GM19452 (cell line): Measurements from ENCODE around the gene KCNAB2.

ENCODE experiments used
- ATAC-seq: cut with Tn5 transposase; IDR thresholded peaks from one replicate; pipeline ENCODE4 v1.9.1; 2021; ENCODE audit not compliant: unreplicated experiment

The KCNAB2 gene

DNA sequence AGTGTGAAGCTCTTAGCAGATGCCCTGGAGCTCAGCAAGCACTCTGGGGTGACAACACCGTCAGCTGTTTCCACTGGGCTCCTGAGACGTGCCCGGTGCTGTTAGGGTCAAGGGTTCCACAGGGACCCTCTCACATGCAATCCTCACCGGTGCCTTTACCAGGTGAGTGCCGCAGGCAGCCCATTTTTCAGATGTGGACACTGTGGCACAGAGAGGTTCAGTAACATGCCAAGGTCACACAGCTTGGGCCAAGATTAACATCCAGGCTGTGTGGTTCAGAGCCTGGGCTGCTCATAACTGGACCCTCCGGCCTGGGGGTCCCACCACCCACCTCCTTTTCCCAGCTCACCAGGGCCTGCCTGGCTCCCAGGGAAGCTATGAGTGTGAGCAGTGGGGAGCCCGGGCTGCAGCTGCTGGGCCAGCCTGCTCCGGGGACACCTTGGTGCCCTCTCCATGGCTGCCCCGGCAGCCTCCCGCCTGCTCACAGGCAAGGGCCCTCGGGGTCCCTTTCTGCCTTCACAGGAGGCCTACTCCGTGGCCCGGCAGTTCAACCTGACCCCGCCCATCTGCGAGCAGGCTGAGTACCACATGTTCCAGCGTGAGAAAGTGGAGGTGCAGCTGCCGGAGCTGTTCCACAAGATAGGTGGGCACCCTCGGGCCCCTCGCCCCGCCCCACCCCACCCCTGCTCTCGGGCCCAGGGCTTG is 49.3 kb downstream of the KCNAB2 start:
- no peak for ATAC-seq

- ATAC-seq = no peak
These were observed 50.0 kb downstream of the KCNAB2 start for GRCh38 chr1:6095511-6096242.

DNA sequence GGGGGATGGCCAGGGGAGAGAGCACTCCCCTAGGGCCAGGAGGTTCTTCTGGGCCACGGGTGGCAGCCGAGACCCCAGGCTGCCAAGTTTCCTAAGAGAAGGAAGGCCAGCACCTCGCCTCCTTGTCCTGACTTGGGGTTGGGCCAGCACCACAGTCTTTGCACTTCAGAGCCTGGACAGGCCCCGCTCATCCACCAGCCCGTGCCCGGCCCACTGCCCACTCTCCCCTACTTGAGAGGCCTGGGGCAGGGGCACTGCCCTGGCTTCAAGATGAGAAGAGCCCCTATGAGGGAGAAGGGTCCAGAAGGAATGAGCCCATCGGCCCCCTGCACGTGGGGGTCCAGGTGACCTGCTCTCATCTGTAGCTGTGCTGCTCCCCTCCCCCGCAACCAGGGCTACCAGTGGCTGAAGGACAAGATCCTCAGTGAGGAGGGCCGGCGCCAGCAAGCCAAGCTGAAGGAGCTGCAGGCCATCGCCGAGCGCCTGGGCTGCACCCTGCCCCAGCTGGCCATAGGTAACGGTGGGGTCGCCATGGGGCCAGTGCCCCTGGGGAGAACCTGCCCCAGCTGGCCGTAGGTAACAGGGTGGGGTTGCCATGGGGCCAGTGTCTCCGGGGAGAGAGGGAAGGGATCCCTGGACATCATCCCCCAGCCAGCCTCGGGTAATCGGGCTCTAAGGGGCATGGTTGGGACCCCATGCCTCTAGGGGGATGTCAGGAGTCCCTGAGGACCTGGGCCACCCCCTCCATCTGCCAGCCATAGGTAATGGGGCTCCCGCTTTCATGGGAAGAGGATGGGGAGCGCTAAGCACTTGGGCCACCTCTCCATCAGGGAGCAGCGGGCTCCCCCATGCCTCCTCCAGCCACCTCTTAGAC is 50.8 kb downstream of the KCNAB2 start:
- no peak for ATAC-seq

DNA sequence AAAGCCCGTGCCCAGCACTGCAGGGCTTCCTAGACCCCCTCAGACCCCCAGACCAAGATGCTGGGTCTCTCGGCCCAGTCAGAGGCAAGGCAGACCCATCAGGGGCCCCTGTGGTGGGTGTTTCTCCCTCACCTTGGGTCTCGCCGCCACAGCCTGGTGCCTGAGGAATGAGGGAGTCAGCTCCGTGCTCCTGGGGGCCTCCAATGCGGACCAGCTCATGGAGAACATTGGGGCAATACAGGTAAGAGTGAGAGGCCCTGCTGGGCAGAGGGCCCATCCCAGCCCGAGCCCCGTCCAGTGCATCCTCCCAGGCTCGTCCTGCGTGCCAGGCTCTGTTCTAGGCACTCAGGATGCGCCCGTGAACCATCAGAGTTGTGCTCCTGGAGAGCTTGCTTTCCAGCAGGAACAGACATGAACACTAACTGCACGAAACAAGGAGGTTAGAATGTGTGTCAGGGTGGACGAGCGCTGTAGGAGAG is 51.5 kb downstream of the KCNAB2 start:
- ATAC-seq = no peak

DNA sequence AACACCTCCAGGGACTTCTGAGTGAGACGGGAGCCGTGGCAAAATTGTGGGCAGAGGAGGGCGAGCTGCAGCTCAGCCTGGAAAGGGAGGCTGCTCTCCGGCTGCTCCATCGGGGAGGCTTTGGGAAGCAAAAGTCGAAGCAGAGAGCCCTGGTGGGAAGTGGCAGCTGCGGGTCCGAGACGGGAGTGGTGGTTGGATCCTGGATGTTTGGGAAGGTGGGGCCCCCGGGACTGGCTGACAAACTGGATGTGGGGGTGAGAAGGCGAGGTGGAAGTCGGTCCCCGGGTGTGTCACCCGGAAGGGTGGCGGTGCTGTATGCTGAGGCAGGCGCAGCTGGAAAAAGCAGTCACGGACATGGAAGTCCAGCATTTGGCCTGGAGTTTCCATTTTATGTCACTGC is 52.1 kb downstream of the KCNAB2 start:
- no peak for ATAC-seq

- no peak for ATAC-seq
These were observed 52.9 kb downstream of the KCNAB2 start for GRCh38 chr1:6098303-6099215.

DNA sequence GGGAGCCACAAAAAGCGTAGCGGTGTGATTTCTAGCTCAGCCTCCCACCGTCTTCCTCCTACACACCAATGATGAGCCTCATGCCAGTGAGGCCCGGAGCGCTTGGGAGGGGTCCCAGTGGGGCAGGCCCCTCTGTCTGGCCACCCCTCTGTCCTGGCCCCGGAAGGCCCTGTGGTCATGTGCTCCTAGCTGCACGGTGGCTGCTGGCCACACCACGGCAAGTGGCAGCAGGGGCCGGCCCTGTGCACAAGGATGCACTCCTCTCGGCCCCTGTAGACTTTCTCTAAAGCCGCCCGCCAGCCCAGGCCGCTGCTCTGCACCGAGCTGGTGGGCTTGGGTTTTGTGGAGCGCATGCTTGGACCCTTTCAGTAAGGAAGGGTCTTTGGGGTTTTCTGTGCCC is 53.6 kb downstream of the KCNAB2 start:
- ATAC-seq = no peak

DNA sequence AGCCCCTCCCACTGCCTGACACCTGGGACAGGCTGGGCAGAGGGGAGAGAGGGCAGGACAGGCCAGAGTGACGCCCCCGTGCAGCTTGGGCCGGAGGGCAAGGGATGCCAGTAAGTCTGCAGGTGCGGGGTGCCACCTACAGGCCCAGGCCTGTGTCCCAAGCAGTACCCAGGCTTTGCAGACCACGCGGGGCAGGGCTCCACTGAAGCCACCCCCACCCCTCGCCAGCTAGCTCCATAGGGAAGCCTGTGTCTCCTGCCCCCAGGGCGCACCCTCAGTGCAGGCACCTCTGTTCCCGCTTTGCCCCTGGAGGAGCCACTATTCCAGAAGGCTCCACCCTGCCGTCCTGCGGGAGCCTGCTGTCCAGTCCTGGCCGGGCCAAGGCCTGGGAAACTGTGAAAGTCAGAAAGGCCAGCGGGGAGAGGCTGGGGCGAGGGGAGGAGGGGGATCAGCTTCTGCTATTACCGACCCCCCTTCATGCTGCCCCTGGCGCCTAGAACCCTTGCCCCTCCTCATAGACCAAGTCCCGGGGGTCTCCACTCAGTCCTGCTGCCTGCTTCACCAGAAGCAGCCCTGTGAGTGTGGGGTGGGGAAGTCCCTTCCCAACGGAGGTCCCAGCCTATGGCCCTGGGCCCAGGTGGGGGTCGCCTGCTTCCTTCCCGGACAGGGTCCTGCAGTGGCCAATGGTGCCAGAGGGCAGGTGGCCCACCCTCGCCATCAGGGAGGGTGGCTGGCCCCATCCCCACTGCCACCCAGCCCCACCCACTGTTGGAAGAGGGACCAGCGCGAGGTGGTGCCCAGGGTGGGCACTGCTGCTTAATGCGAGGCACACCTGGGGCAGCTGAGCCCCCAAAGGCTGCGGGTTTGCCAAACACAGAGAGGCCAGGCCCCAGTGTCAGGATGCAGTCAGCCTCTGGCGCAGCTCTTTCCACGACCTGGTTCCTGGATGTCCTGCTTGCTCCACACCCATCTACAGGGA is 54.4 kb downstream of the KCNAB2 start:
- ATAC-seq = no peak

- no peak for ATAC-seq
These were observed 55.4 kb downstream of the KCNAB2 start for GRCh38 chr1:6100861-6101783.

- ATAC-seq = no peak
These were observed 56.3 kb downstream of the KCNAB2 start for GRCh38 chr1:6101826-6102531.

DNA sequence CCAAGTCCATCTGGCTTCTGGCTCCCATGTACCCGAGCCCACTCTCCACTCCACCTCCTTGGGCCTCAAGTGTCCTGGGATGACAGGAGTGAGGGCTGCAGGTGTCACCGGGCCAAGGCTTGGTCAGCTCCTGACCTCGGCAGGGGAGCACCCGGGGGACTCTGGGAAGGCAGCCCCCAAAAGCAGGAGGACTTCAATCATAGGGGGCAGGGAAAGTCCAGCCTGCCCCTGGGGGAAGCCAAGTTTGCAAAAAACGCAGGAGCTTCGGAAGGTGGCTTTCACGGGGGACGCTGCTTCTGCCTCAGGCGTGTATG is 56.8 kb downstream of the KCNAB2 start:
- ATAC-seq = no peak

DNA sequence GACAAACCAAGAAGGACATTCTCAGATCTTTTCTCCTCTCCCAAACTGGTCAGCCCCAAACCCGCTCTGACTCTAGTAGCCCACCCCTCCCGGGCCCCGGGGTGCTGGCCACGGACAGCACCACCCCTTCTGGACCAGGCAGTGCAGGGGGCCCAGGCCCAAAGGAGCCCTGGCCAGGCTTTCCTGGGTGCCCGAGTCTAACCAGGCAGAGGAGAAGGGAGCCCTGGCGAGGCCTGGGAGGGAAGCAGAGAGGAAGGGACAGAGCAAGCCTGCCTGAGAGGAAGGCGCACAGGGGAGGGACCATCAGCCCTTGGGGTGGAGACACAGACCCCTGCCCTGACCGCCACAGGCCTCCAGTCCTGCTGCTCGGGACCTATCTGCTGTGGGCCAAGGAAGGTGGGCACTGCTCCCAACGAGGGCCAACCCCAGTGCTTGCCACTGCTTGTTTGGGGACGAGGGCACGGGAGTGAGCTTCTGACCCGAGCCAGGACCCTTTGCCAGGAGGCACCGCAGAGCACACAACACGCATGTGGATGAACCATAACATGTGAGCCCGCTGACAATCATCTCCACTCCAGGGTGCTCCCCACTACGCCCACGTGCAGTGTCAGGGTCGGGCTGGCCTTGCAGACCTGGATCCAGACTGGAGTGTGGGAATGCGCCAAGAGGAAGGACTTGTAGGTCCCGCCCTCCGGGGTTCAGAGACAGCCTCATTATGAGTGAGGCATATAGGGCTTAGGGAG is 57.6 kb downstream of the KCNAB2 start:
- ATAC-seq = no peak

DNA sequence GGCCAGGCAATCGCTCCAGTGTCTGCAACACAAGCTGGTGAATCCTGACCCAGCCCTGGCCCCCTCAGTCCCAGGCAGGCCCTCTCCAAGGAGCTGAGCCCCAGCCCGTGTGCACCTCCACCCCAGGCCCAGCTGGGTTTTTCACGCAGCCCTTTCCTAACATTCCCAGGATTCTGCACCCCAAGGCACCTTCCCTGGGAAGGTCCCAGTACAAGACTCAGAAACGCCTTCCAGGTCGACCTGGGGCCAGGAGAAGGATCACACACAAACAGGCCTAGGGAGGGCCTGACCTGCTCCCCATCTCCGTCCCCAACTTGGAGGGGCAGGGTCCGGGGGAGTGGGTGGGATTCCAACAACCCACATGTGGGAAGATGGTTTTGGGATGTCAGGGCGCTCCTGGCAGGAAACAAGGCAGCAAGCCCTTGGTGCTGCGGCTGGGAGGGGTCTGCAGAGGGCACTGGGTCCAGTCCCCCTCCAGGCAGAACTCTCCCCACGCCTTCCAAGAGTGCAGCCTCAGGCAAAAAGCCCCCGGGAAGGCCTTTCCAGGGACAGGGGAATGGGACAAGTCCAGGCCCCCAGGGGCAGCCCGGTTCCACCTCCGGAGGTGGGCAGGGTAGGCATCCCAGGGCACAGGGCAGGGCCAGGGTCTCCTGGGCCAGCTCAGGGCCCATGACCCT is 58.3 kb downstream of the KCNAB2 start:
- ATAC-seq = no peak

GRCh38 chr1:6104631-6105030 is 58.9 kb downstream of the KCNAB2 start:
- ATAC-seq = no peak

- no peak for ATAC-seq
These were observed 59.6 kb downstream of the KCNAB2 start for GRCh38 chr1:6105218-6105679.

GRCh38 chr1:6105763-6106162 is 60.1 kb downstream of the KCNAB2 start:
- ATAC-seq = no peak
